Aorta (tissue), 5 donors: Measurements from ENCODE around the gene SART1. TPM values are rescaled to one million over a fixed set of nuclear protein-coding genes. Genes with fewer than 3 reads are reported as not detected.

Experiments
- ATAC-seq: fragments of 200-7000 bp; cut with Tn5 transposase; one replicate; pipeline ENCODE4 v1.9.1; 2022; ENCODE audit warnings: moderate library complexity; ENCODE audit not compliant: low FRiP score
- DNase-seq, 2 donors: peaks; one replicate each; pipeline ENCODE4 v3.0.0-alpha.2; 2020
- H3K27ac ChIP-seq, 2 donors: one replicate each; pipeline ENCODE4 v1.5.1; 2013; ENCODE audit warnings: low read length in 2 of 2, mild to moderate bottlenecking in 2 of 2, moderate library complexity in 2 of 2, control low read depth in 1 of 2, inconsistent platforms in 1 of 2, low read depth in 1 of 2
- H3K27me3 ChIP-seq, 2 donors: one replicate each; pipeline ENCODE4 v1.6.1; 2013; ENCODE audit warnings: control low read depth in 1 of 2, low read length in 1 of 2, mild to moderate bottlenecking in 1 of 2, moderate library complexity in 1 of 2; ENCODE audit not compliant: insufficient read depth in 2 of 2, control insufficient read depth in 1 of 2
- H3K36me3 ChIP-seq, 2 donors: one replicate each; pipeline ENCODE4 v1.6.1; 2013; ENCODE audit warnings: control low read depth in 1 of 2, low read length in 1 of 2, mild to moderate bottlenecking in 1 of 2; ENCODE audit not compliant: insufficient read depth in 2 of 2, control insufficient read depth in 1 of 2
- H3K4me1 ChIP-seq, 2 donors: one replicate each; pipeline ENCODE4 v1.6.1; 2013; ENCODE audit warnings: low read length in 2 of 2, control low read depth in 1 of 2, mild to moderate bottlenecking in 1 of 2, moderate library complexity in 1 of 2; ENCODE audit not compliant: insufficient read depth in 2 of 2, control insufficient read depth in 1 of 2
- H3K4me3 ChIP-seq, 2 donors: one replicate each; pipeline ENCODE4 v1.5.1; 2013; ENCODE audit warnings: low read length in 2 of 2, control low read depth in 1 of 2, mild to moderate bottlenecking in 1 of 2
- H3K9me3 ChIP-seq: one replicate; pipeline ENCODE4 v1.6.1; 2013; ENCODE audit warnings: mild to moderate bottlenecking, low read length; ENCODE audit not compliant: control insufficient read depth
- WGBS, 2 donors: extraction: QIAGEN DNeasy Blood & Tissue Kit; methylation state at CpG; one replicate each; pipeline ENCODE4 v1.1.7; 2013; 5-methylcytosine and 5-hydroxymethylcytosine counted together
- intact Hi-C, 2 donors: fragments of 100-400 bp; cut with DNase I; formaldehyde crosslinking; loops; one replicate each; pipeline versions ENCODE4 v1.14.2 to v1.15.0; 2022
- polyA plus RNA-seq, 2 donors: library from polyadenylated mRNA; stranded (reverse); fragments of 200-250 nt; gene quantifications; one replicate each; pipeline ENCODE4 v1.2.3, GENCODE V29; 2013
- total RNA-seq, 2 donors: library from RNA; stranded (reverse); fragmentation: NEBNext Ultra II Directional; extraction: Animal tissue kit (Norgen Biotek cat#: 25700); gene quantifications; one replicate each; pipeline ENCODE4 v1.2.1, GENCODE V29; 2021
- donor health status: healthy with polysubstance abuse.
- donor health status: Bipolar disorder and iron deficiency.
- donor health status: DM: no; HTN: no; CAD: no.
- donor health status: DM: no; HTN: no; CAD: no.
- donor health status: DM: yes; HTN: yes; CAD: no.

The SART1 gene
- total and polyA plus RNA-seq, 4 donors: 27.9 to 129 (median 51.6) TPM

DNA sequence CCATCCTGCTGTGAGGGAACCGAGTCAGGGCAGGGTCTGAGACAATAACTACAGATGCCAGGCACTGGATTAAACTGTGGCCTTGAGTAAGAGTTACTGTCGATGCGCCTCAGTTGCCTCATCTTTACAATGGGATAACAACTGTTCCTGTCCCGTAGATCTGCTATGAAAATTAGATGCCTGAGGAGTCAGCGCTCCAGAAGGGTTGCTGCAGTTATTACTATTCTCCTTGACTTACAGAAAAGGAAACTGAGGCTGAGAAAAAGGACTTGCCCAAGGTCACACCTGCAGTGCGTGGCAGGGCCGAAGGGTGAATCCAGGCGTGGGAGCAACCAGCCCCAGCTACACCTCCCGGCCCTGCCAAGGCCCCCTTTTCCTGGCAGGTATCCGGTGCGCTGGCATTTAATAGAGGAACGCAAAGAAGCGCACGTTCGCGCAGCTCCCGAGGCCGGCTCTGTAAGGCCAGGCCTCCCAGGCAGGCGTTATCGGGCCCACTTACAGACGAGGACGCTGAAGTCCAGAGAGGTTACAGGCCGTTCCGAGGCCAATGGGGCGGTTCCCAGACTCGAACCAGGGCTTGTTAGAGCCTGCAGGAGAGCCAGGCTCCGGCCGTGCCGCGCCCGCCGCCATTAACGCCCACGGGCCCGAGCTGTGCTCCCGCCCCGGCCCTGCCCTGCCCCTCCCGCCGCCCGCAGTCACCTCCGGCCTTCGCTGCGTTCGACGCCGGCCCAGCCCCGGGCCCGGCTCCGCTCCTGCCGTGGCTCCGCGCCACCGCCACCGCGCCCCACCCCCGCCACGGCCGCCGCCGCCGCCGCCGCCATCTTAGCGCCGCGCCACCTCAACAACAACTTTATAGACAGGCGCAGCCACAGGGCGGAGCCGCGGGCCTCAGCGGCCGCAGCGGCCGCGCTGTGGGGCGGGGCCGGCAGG, 43.1 kb upstream of the SART1 start, which contains the start of gene C11orf68:
C11orf68 (minus strand) TSS at position 852 of the 930 bp plus-strand sequence; CDS start at position 821, 31 bp downstream.
- intact Hi-C loops: loop anchor here in 1 of 2 donors (1.0 to 2.0 kb wide), 3 partner anchors 30 to 60 kb away; partner anchors contain the start of genes CFL1, FIBP and SART1
- 3 to 4% methylated on average over 71 to 77 of the region's 77 CpGs for WGBS, 2 donors
- no peak for ATAC-seq
- no peaks in the 10 kb centered on the region for H3K9me3 ChIP-seq
- peak within 1 kb of the TSS; percentile 68 to 89 for H3K4me3 ChIP-seq
- no peaks in the 10 kb centered on the region for H3K36me3 ChIP-seq
- peak in 1 of 2 donors; percentile 66 for DNase-seq
- H3K4me1 ChIP-seq: peaks cover 0 to 1% of the 10 kb centered on the region in 2 donors
- no peaks in the 10 kb centered on the region for H3K27me3 ChIP-seq
- peak within 1 kb of the TSS; percentile 83 to 91 for H3K27ac ChIP-seq

GRCh38 chr11:65919141-65919572, 42.4 kb upstream of the SART1 start, which contains the start of gene DRAP1:
TSS of gene DRAP1 (plus strand) at chr11:65919426. CDS start at chr11:65919502, 76 bp downstream.
- Histone ChIP-seq H3K27me3 (no peaks in the 10 kb centered on the region), H3K36me3 (no peaks in the 10 kb centered on the region), H3K9me3 (no peaks in the 10 kb centered on the region), H3K27ac (peak within 1 kb of the TSS; percentile 83 to 91), H3K4me1 (peaks cover 0 to 1% of the 10 kb centered on the region in 2 donors), H3K4me3 (peak within 1 kb of the TSS; percentile 68 to 89)
- WGBS, 2 donors: 1 to 2% methylated on average over 18 to 59 of the region's 59 CpGs
- ATAC-seq: peak; percentile 95
- intact Hi-C loops: loop anchor here in 1 of 2 donors (1.0 to 2.0 kb wide), 3 partner anchors 30 to 61 kb away; partner anchors contain the start of genes CFL1, FIBP and SART1
- DNase-seq: peak; percentile 99 to 100

DNA sequence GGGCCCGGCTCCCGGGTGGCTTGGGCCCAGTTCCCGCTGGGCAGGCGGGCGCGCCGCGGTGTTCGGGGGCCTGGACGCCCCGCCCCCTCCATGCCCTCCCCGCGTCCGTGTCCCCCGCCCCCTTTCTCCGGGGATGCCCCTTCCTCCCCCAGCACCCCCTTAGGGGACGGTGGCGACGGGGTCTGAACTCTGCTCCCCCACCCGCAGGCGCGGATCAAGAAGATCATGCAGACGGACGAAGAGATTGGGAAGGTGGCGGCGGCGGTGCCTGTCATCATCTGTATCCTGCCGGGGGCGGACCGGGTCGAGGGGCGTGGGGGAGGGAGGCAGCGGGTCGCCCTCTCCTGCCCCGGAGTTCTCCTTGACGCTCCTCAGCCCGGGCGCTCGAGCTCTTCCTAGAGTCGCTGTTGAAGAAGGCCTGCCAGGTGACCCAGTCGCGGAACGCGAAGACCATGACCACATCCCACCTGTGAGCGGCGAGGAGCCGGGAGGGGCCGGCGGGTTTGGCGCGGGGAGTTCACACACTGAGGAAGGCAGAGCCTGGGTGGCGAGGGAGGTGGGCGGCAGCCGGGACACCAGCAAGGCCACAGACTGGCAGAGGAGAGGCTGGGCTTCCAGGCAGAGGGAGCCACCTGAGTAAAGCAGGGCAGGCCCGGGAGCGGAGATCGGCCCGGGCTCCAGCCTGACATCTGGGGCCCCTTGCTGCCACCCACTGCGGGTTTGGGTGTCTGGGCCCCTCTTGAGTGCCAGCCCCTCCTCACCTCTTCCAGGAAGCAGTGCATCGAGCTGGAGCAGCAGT, 41.8 kb upstream of the SART1 start:
- intact Hi-C loops: loop anchor here (1.0 to 5.0 kb wide), 5 partner anchors 31 to 61 kb away; partner anchors contain the start of genes FIBP (in 2 of the 2), SART1 (in 2 of the 2) and CFL1 (in 1 of the 2)
- Histone ChIP-seq H3K36me3 (no peaks in the 10 kb centered on the region), H3K27ac (peak overlapping the region in 1 of 2 donors; percentile 74), H3K27me3 (no peaks in the 10 kb centered on the region), H3K4me3 (peak overlapping the region; percentile 51 to 64), H3K4me1 (peaks cover 0 to 1% of the 10 kb centered on the region in 2 donors), H3K9me3 (no peaks in the 10 kb centered on the region)
- 0 to 1% methylated on average over 51 to 60 of the region's 60 CpGs for WGBS, 2 donors
- peak in 1 of 2 donors; percentile 77 for DNase-seq
- ATAC-seq: peak; percentile 42

- H3K27ac ChIP-seq: no peak overlapping the region
- H3K9me3 ChIP-seq: no peaks in the 10 kb centered on the region
- H3K36me3 ChIP-seq: no peaks in the 10 kb centered on the region
- ATAC-seq (no peak), DNase-seq (no peak)
- 55 to 66% methylated on average over 15 of the region's 15 CpGs for WGBS, 2 donors
- intact Hi-C loops: loop anchor here in 1 of 2 donors (5.0 kb wide), 2 partner anchors 33 to 42 kb away; partner anchors contain the start of genes FIBP and SART1
- peaks cover 0 to 1% of the 10 kb centered on the region in 2 donors for H3K4me1 ChIP-seq
- peak overlapping the region in 1 of 2 donors; percentile 51 for H3K4me3 ChIP-seq
- no peaks in the 10 kb centered on the region for H3K27me3 ChIP-seq
Observed at GRCh38 chr11:65920372-65920802, 41.1 kb upstream of the SART1 start.

DNA sequence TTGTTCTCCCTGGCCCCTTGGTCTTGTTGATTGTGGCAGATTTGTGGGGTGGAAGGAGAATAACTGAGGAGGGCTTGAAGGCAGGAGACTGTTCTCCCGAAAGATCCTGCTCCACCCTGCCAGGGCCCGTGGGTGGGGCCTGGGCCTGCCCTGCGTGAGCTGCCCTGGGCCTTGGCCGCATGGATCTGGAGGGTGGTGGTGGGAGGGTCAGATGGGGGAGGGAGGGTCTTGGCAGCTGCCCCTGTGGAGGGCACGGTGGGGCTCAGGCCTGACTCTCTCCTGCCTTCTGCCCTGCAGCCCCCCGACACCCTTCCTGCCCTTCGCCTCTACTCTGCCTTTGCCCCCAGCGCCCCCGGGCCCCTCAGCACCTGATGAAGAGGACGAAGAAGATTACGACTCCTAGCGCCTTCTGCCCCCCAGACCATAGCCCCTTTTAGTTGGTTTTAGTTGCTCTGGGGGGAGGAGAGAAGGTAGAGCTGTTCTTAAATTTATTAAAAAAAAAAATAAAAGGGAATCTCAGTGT, 40.4 kb upstream of the SART1 start:
- 63 to 71% methylated on average over 12 of the region's 12 CpGs for WGBS, 2 donors
- intact Hi-C loops: loop anchor here in 1 of 2 donors (5.0 kb wide), 2 partner anchors 34 to 41 kb away; partner anchors contain the start of genes FIBP and SART1
- Histone ChIP-seq H3K4me3 (no peak overlapping the region), H3K9me3 (no peaks in the 10 kb centered on the region), H3K27ac (no peak overlapping the region), H3K27me3 (no peaks in the 10 kb centered on the region), H3K4me1 (no peaks in the 10 kb centered on the region), H3K36me3 (no peaks in the 10 kb centered on the region)
- ATAC-seq (no peak), DNase-seq (no peak)

DNA sequence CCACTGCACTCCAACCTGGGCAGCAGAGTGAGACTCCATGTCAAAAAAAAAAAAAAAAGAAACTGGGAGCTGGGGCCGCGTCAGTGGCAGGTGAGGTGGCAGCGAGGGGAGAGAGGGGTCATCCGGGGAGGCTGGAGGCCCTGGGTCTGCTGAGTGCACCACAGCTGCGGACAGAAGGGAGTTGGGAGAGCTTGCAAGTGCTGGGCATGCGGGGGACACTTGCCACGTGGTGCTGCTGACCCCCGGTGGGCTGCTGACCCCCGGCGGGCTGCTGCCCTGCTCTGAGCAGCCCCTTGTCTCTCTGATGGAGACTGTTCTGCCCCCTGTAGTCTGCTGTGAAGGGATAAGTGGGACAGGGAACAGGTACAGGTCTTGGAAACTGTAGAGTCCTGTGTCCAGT, 39.7 kb upstream of the SART1 start:
- Histone ChIP-seq H3K4me3 (no peak overlapping the region), H3K27ac (no peak overlapping the region), H3K36me3 (no peaks in the 10 kb centered on the region), H3K27me3 (no peaks in the 10 kb centered on the region), H3K4me1 (no peaks in the 10 kb centered on the region), H3K9me3 (no peaks in the 10 kb centered on the region)
- intact Hi-C loops: loop anchor here in 1 of 2 donors (5.0 kb wide), 2 partner anchors 35 to 40 kb away; partner anchors contain the start of genes FIBP and SART1
- 88 to 90% methylated on average over 10 of the region's 10 CpGs for WGBS, 2 donors
- ATAC-seq (no peak), DNase-seq (no peak)

DNA sequence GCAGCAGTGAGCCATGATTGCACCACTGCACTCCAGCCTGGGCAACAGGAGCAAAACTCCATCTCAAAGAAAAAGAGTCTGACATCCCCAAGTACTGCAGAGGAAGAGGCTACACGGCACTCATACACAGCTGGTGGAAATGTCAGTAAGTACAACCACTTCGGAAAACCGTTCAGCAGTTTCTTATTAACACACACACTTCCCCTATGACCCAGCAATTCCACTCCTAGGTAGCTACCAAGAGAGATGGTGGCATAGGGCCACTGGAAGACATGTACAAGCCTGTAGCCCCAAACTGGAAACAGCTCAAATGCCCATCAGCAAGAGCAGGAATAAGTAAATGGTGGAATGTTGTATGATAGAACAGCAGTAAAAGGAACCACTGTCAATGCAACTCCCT, 39.0 kb upstream of the SART1 start:
- H3K9me3 ChIP-seq: no peaks in the 10 kb centered on the region
- no peak for DNase-seq
- no peaks in the 10 kb centered on the region for H3K36me3 ChIP-seq
- no peaks in the 10 kb centered on the region for H3K4me1 ChIP-seq
- 87% methylated on average over 3 of the region's 3 CpGs for WGBS, 2 donors
- H3K4me3 ChIP-seq: no peak overlapping the region
- ATAC-seq: no peak
- H3K27ac ChIP-seq: no peak overlapping the region
- H3K27me3 ChIP-seq: no peaks in the 10 kb centered on the region
- intact Hi-C loops: loop anchor here in 1 of 2 donors (5.0 kb wide), 2 partner anchors 35 to 40 kb away; partner anchors contain the start of genes FIBP and SART1

- H3K36me3 ChIP-seq: no peaks in the 10 kb centered on the region
- no peak for ATAC-seq
- no peaks in the 10 kb centered on the region for H3K27me3 ChIP-seq
- intact Hi-C loops: no loop called here
- WGBS, 2 donors: 6 to 7% methylated on average over 2 of the region's 2 CpGs
- no peak for DNase-seq
- no peak overlapping the region for H3K27ac ChIP-seq
- H3K4me3 ChIP-seq: no peak overlapping the region
- no peaks in the 10 kb centered on the region for H3K4me1 ChIP-seq
- no peaks in the 10 kb centered on the region for H3K9me3 ChIP-seq
Observed at GRCh38 chr11:65925397-65925796, 36.1 kb upstream of the SART1 start.
